SK-MEL-5 (cell line): ENCODE results near the gene ST14. TPM values are rescaled to one million over a fixed set of nuclear protein-coding genes. Genes with fewer than 3 reads are reported as not detected.

Experiments used
- DNase-seq: peaks from one replicate; pipeline ENCODE4 v3.0.0-alpha.2; 2016; ENCODE audit warnings: low read depth, low spot score
- in situ Hi-C: cut with HindIII; loops from 2 replicates; pipeline ENCODE4 v1.10.0; 2016; ENCODE audit warnings: low sequenced_read_pairs, high pct_unique_total_duplicates, low pct_unique_long_range_greater_than_20kb
- polyA plus RNA-seq, 2 experiments: library from polyadenylated mRNA; depleted of rRNA; stranded (reverse); fragments of >200 nt; gene quantifications; 2 replicates each; pipeline ENCODE4 v1.2.3, GENCODE V29; 2015
- total RNA-seq: library from RNA; depleted of rRNA; stranded (reverse); fragments of >200 nt; shearing (Covaris generic); gene quantifications from 2 replicates; pipeline ENCODE4 v1.2.3, GENCODE V29; 2014; rRNA removed

The ST14 gene
- total RNA-seq: not detected in 2 replicates
- polyA plus RNA-seq (2015; cell fraction: cytosol; rRNA removed): 0.04 TPM in 1 of 2 replicates, not detected in the other
- not detected in 2 replicates for polyA plus RNA-seq (2015; cell fraction: nucleus; rRNA removed)

- in situ Hi-C loops: no loop called here
- DNase-seq: no peak
Measured at GRCh38 chr11:130159657-130160497, at the start of gene ST14. Gene ST14, plus strand, starts transcription at chr11:130159782. Its CDS starts 198 bp downstream, at chr11:130159980.

GRCh38 chr11:130110339-130111108 is 49.1 kb upstream of the ST14 start:
- DNase-seq: no peak
- in situ Hi-C loops: no loop called here

DNA sequence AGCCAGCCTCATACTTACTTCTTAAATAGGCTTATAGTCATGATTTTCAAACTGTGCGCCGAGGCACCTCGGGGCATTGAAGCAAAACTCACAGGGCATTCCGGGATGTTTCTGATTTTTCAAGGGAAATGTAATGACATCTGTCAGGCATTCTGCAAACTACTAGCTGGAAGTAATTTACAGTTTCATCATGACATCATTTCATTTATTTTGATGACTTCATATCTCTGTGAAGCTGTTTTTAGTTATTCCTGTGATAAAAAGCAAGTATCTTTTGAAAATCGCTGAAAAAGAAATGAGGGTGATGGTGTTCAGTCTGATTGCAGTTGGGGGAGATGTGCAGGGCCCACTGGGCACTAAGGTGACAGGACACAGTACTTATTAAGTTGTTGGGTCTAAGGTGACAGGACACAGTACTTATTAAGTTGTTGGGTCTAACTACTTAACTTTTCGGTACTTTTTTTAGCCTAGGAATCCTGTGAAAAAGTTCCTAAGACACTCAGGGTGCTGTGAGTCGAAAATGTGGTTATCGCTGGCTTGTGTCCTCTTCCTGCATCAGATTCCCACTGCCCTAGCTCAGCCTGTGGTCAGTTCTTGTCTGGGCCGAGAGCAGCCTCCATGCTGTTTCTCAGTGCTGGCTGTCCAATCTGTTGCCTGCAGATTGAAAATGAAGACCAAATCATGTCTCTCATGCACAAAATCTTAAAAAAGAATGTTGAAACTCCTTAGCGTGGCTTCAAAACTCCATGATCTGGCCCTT is 47.3 kb upstream of the ST14 start:
- in situ Hi-C loops: no loop called here
- DNase-seq: no peak

DNA sequence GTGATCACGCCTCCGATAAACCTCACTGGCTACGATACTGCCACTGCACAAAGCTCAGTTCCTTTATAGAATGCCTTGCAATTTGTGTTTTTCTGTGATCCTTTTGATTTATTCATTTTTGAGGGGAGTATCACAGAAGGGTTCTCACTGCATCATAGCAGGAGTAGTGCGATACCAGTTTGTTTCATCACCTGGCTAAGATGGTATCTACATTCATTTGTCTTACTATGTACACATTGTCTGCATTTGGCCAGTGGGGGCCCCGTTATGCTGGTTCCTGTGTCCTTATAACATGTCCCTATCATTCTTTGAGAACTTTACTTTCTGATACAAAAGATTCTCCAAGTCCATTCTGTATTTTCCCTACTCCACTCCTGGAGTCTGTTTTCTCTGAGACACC is 45.3 kb upstream of the ST14 start:
- no peak for DNase-seq
- in situ Hi-C loops: no loop called here

DNA sequence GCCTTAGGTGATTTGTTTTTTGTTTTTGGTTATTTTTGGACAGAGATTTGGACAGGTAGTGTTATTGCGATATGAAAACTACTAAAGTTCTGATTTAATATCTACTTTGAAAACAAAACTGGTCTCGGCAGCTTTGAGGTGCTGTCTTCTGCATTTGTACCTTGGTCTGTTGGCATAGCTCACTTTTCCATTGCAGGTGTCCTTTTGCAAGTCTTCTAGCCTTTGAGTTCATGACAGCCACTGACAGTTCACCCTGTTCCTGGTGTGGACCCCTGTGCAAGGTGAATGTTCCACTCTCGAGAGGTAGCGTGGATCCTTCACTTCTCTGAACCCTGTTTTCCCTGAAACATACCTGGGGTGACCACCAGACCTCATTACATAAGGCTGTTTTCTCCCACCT is 44.9 kb upstream of the ST14 start:
- in situ Hi-C loops: no loop called here
- DNase-seq: no peak

- DNase-seq: no peak
- in situ Hi-C loops: no loop called here
Measured at GRCh38 chr11:130115218-130115617, 44.4 kb upstream of the ST14 start.

GRCh38 chr11:130118165-130118564 is 41.4 kb upstream of the ST14 start:
- no peak for DNase-seq
- in situ Hi-C loops: no loop called here

- in situ Hi-C loops: no loop called here
- no peak for DNase-seq
Measured at GRCh38 chr11:130118636-130119387, 40.8 kb upstream of the ST14 start.

DNA sequence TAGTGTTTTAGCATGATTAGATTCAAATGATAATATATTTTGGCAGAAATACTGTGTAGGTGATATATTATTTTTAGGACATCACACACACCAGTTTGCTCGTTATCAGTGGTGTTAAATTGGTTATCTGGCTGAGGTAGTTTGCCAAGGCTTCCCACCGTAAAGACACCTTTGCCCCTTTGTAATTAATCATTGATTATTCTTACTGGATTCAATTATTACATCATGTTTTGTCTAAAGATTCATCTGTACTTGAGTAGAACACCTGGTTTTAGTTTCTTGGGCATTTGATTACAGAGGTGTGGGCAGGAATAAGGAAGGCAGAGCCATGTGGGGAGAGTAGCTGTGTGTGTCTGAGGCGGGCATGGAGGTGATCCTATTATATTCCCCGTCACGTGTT is 39.5 kb upstream of the ST14 start:
- in situ Hi-C loops: no loop called here
- DNase-seq: no peak

DNA sequence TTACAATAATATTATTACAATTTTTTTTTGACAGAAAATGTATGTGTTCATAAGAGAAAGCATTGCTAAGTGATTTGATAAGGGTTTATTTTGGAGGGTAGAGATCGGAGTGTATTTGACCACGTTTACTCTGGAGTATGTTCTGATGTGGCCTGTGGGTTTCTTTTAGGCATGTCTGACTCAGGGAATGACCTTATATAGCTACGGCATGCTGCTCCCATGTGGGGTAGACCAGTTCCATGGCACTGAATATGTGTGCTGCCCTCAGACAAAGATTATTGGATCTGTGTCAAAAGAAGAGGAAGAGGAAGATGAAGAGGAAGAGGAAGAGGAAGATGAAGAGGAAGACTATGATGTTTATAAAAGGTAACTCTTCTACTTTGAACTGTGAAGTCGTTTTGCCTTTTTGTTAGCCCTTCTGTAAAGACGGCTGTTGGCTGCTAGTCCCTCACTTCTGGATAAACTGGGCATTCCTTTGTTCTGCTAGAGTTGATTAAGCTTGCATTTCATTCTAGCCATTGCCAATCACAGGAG is 38.1 kb upstream of the ST14 start:
- in situ Hi-C loops: no loop called here
- DNase-seq: peak; percentile 21

GRCh38 chr11:130122141-130122575 is 37.4 kb upstream of the ST14 start:
- peak; percentile 47 for DNase-seq
- in situ Hi-C loops: no loop called here

DNA sequence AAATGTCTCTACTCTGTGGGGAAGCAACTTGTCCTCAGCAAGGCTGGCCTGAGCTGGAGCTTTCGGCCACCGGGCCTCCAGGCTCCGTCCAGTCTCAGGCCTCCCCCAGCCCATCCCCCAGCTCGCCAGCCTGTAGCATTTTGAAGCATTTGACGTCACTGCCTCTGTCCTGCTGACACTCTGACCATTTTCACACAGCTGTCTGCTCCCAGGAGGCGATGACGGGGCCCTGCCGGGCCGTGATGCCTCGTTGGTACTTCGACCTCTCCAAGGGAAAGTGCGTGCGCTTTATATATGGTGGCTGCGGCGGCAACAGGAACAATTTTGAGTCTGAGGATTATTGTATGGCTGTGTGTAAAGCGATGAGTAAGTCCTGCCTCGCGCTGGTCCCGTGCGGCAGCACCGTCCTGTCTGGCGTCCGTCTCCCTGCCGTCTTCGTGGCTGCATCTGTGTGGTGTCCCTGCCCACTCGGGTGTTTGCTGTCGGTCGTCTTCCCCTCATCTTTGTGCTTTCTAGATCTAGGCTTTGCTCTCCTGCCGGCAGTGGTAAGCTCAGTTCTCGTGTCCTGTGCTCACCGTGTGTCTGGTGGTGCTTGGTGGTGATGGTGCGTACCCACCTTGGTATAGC is 36.1 kb upstream of the ST14 start:
- DNase-seq: no peak
- in situ Hi-C loops: no loop called here

GRCh38 chr11:130124096-130124495 is 35.5 kb upstream of the ST14 start:
- in situ Hi-C loops: no loop called here
- DNase-seq: peak; percentile 6

DNA sequence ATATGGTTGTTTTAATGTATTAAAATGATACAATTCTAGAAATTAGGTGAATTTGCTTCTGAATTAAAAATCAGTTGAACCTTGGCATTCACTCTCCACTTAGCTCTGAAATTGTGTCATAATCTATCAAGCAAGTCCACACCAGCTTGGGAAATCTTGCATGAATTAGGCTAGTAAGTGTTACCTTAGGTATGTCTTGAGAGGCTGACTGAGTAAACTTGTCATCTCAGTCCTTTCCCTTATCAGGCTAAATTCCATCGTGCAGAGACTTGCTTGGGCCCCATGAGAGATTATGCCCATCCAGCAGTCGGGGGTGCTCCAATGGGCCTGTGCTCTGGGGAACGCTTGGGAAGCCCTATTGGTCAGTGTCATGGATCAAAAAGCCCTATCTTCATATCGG is 33.9 kb upstream of the ST14 start:
- in situ Hi-C loops: no loop called here
- DNase-seq: no peak

DNA sequence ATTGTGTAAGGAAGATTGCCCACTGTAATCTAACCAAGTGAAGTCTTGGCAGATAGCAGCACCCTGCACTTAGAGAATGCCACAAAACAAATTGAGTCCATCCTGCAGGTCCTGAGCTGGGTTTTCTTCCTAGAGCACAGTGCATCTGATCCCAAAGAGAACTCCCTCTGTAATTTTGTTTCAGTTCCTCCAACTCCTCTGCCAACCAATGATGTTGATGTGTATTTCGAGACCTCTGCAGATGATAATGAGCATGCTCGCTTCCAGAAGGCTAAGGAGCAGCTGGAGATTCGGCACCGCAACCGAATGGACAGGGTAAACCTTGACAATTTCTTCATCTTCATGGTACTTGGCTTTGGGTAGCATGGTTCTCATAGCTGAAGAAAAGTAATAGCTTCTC is 33.1 kb upstream of the ST14 start:
- in situ Hi-C loops: no loop called here
- no peak for DNase-seq

- in situ Hi-C loops: no loop called here
- no peak for DNase-seq
Measured at GRCh38 chr11:130127509-130127908, 32.1 kb upstream of the ST14 start.

DNA sequence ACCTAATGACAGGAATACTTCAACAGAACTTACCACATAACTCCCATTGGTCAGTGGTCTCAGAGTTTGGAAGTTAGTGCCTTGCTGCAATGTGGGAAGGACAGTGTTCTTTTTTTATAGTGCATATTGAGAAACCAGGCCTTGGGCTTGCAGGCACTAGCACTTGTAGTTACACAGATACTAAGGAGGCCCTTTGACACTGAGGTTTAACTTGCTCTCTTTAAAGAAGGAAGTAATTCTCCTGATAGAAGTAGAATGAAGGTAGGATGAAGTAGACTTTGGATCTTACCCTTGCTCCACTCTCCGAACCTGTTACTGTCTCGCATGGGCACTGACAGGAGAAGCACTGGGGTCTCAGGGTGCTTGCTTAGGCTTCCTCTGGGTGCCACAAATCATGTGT is 31.0 kb upstream of the ST14 start:
- in situ Hi-C loops: no loop called here

More for the DNA sequence above, 31.0 kb upstream of the ST14 start:
- no peak for DNase-seq
